GM21528 (cell line): ENCODE data around the gene ICAM3.
"Not testable (repeated sequence)": the region's sequence is repeated elsewhere in the genome, so short reads cannot be mapped to it uniquely, and the experiment has no call there.

Source experiments
- ATAC-seq: cut with Tn5 transposase; IDR thresholded peaks from one replicate; pipeline ENCODE4 v1.9.1; 2021; ENCODE audit warnings: mild to moderate bottlenecking, moderate library complexity; ENCODE audit not compliant: unreplicated experiment, low FRiP score

Gene ICAM3, protein sequence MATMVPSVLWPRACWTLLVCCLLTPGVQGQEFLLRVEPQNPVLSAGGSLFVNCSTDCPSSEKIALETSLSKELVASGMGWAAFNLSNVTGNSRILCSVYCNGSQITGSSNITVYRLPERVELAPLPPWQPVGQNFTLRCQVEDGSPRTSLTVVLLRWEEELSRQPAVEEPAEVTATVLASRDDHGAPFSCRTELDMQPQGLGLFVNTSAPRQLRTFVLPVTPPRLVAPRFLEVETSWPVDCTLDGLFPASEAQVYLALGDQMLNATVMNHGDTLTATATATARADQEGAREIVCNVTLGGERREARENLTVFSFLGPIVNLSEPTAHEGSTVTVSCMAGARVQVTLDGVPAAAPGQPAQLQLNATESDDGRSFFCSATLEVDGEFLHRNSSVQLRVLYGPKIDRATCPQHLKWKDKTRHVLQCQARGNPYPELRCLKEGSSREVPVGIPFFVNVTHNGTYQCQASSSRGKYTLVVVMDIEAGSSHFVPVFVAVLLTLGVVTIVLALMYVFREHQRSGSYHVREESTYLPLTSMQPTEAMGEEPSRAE

DNA sequence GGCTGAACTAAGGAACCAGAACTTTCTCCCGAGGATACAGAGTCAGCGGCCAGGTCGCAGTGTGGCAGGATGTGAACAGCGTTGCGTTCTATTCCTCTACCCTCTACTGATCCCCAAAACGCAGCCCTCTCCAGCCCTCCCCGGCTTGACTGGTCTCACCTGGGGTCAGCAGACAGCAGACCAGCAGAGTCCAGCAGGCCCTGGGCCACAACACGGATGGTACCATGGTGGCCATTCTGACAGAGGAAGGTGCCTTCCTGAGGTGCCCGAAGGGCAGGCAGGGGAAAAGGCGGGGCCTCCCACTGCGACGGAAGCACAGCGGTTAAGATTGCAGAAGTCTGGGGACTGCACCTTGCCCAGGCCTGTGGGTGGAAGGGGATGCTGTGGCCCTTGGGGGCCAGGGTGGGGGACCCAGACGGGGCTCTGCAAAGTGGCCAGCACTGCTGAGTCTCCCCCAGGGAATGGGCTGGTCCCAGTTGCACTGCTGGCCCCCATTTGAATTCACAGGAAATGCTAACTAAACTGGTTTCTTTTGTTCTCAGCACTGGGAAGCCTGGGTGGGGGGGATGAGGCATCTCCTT is at the start of gene ICAM3:
Gene ICAM3 (minus strand): TSS at position 245 of the 581 bp plus-strand sequence. CDS start 10 bp downstream, at position 235.
- no peak for ATAC-seq

DNA sequence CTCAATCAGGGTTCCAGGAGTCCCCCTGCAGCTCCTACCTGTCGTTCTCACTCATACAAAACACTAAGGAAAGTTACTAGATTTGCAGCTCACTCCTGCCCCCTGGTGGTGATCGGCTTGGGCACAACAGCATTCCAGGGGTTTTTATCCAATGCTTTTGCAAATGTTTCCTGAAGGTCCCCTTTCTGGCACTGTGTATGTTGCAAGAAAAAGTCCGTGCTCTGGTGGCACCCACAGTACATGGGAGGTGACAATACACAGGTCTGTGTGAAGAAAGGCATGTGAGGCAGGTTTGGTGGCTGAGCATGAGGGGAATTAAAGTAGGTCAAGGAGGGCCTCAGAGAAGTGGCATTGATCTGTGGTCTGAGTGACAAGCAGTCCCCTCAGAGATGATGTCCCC is 49.5 kb upstream of the ICAM3 start:
- no peak for ATAC-seq

DNA sequence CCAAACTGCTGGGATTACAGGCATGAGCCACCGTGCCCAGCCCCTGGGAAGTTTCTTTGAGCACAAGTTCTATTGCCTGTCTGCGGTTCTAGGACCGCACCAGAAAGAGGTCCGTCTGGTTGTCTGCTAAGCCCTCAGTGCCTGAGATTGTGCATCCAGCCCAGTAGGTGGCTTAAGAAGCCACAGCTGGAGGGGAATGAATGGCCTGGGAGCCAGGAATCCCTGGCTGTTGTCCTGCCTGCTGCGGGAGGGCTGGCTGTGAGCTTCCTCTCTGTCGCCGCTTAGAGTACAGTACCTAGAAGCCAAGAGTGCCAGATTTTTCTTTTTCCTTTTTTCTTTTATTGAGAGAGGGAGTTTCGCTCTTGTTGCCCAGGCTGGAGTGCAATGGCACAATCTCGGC is 45.2 kb upstream of the ICAM3 start:
- no peak for ATAC-seq

DNA sequence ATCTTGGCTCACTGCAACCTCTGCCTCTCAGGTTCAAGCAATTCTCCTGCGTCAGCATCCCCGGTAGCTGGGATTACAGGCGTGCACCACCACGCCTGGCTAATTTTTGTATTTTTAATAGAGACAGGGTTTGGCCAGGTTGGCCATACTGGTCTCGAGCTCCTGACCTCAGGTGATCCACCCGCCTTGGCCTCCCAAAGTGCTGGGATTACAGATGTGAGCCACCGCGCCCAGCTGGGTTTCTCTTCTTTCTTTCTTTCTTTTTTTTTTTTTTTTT is 43.7 kb upstream of the ICAM3 start:
- not testable (repeated sequence) for ATAC-seq

DNA sequence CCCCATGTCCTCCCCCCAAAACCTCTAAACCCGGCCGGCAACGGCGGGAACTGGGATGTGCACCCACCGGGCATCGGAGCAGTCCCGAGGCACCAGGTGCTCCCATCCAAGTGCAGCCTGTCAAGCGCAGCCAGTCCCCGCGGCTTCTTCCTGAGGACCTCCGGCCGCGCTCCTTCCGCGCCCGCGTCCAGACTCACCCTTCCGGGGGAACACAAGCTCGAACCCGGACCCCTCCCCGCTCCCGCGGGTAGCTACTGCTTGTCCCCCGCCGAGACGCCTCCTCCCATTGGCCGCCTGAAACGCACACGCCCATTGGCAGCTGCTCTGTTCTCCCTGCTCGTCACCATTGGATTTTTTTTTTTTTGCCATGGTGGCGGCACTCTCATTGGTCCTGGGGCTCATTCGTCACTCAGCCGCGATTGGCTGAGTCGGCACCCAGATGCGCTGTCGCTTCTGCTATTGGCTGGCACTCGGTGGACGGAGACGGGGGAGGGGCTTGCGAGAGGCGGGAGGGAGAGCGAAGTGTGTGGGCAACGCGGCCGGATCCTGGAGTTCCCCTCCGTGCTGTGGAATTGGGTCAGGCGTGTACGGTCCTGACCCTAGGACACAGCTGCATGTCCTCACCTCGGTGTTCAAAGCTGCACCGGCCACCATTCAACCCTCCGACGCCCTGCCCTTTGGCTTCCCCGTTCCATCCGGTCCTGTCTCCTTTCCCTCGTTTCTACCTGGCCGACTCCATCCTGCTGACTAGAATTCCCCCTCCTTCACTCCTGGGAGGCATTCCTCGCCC is 41.1 kb upstream of the ICAM3 start, which contains the start of gene TYK2:
Gene TYK2 (minus strand): TSS at position 260 of the 790 bp plus-strand sequence. CDS start 2,166 bp downstream, outside the sequence.
- peak; percentile 89 for ATAC-seq

DNA sequence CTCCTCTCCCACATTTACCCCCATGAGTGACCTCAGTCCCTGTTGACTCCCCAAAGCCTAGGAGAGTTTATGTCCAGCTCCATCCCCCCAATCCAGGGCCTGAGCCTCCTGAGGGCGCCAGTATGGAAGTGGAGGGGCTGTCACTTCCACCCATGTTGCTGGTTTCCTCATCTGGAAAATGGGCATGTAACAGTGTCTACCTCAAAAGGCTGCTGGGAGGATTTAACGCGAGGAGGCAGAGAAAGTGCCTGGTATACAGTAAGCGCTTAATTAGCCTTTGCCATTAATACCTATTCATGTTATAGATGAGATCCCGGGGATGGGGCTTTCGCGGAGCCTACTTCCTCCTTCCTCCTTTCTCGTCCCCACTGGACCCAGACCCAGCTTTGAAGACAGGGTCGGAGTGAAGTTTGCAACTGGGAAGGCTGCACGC is 40.5 kb upstream of the ICAM3 start:
- ATAC-seq: no peak

DNA sequence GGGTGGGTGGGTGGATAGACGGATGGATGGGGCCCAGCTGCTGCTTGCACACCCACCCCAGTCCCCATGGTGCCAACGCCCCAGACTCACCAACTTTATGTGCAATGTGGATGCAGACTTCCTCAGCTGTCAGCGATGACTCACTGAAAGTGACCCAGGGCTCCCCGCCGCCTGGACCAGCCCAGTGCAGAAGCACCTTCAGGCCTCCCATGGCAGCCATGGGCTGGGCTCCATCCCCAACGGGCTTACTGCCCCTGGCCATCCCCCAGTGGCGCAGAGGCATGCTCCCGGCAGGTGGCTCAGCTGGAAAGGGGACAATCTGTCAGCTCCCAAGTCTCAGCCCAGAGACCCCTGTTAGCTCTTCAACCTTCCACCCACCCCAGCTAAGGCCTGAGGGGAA is 38.7 kb upstream of the ICAM3 start:
- no peak for ATAC-seq

DNA sequence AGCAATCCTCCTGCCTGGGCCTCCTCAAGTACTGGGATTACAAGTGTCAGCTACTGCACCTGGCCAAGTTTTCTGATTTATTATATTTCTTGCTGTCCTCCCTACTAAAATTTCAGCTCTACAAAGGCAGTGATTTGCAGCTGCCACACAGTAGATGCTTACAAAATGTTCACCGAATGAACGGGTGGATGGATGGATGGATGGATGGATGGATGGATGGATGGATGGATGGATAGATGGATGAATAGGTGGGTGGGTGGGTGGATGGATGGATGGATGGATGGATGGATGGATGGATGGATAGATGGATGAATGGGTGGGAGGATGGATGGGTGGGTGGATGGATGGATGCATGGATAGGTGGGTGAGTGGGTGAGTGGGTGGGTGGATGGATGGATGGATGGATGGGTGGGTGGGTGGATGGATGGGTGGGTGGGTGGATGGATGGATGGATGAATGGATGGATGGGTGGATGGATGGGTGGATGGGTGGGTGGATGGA is 37.8 kb upstream of the ICAM3 start:
- ATAC-seq: not testable (repeated sequence)

DNA sequence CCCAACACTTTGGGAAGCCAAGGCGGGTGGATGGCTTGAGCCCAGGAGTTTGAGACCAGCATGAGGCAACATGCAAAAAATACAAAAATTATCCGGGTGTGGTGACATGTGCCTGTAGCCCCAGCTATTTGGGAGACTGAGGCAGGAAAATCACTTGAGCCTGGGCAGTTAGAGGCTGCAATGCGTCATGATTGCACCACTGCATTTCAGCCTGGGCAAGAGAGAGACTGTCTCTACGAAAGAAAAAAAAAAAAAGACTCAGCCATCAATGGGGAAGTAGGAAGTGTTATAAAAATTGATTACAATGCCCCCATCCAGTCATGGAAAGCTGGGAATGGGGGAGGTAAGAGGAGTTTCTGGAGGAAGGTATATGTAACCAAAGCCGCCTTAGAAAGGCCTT is 35.5 kb upstream of the ICAM3 start:
- no peak for ATAC-seq

DNA sequence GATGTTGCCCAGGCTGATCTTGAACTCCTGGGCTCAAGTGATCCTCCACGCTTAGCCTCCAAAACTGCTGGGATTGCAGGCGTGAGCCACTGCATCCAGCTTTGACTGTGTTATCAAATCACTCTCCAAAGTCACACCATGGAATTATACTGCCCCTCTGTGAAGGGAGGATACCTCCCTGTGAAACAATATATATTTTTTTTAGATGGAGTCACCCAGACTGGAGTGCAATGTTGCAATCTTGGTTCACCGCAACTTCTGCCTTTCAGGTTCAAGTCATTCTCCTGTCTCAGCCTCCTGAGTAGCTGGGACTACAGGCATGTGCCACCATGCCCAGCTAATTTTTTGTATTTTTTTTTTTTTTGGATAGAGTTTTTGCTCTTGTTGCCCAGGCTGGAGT is 33.3 kb upstream of the ICAM3 start:
- no peak for ATAC-seq

DNA sequence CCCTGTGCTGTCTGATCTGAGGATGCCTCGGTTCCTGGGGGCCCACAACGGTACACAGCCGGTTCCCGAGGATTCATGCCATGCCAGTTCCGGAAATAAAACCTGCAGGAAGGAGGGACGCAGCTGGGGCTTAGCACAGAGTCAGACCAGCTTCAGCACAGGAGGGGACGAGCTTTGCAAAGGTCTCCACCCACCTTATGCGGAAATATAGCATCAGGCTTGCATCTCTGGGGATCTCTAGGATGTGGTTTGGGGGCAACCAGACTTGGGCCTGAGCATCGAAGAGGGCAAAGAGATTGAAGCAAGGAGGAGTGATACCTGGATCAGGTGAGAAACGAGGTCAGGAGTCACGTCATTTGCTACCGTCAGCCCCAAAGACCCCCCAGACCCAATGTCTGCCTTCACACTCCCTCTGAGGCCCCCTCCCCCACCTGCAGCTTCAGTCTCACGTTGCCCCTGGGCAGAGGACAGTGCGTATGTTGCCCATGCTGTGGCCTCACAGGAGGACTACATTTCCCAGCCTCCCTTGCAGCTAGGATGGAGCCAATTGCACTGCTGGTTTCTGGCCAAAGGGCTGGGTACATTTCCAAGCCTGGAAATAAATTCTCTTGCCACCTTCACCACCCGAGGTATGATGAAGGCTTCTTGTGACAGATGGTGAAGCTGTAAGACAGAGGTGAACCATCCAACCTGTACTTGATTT is 28.8 kb upstream of the ICAM3 start:
- no peak for ATAC-seq

DNA sequence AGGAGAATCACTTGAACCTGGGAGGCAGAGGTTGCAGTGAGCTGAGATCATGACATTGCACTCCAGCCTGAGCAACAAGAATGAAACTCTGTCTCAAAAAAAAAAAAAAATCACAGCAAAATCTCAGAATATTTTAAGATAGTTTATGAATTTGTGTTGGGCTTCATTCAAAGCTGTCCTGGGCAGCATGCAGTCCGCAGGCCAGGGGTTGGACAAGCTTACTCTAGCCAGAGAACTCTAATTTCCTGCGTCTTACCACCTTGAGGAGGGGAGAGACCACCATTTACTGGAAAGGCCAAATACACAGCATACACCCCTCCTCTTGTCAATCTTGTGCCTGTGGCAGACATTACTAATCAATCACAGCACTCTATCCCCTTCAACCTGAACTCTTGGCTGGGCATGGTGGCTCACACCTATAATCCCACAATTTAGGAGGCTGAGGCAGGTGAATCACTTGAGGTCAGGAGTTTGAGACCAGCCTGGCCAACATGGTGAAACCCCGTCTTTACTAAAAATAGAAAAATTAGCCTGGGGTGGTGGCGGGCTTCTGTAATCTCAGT is 27.6 kb upstream of the ICAM3 start:
- ATAC-seq: not testable (repeated sequence)

DNA sequence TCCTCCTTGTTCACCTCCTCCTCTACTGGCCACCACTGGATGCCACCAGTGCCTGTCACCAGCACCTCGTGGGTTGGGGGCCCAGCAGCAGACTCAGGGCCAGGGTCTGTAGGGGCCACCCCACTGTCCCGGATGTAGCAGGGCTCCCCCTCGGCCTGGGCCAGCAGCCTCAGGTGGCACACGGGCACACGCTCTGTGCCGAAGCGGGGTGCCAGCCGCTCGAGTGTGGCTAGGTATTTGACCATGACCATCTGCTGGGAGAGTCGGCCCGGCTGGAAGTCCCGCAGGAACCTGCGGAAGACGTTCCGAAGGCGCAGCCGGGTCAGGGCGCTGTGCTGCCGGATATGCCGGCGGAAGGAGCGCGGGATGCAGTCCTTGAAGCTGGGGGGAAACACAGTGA is 26.1 kb upstream of the ICAM3 start:
- ATAC-seq: no peak

DNA sequence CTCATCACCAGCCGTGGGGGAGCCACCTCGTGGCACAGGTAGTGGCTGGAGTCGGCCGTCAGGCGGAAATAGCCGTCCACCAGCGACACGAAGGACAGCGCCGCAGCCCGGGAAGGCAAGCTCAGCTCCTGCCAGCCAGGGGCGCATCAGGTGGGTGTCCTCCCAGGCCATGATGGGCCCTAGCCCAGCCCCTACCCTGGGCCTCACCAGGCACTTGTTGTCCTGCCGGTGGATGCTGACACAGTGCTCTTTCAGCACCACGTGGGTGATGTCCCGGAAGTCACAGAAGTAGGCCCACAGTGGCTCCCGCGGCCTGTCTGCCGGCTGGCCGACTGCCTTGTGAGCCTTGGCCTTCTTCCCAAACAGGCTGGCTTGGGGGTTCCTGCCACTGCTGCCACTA is 25.2 kb upstream of the ICAM3 start:
- no peak for ATAC-seq

DNA sequence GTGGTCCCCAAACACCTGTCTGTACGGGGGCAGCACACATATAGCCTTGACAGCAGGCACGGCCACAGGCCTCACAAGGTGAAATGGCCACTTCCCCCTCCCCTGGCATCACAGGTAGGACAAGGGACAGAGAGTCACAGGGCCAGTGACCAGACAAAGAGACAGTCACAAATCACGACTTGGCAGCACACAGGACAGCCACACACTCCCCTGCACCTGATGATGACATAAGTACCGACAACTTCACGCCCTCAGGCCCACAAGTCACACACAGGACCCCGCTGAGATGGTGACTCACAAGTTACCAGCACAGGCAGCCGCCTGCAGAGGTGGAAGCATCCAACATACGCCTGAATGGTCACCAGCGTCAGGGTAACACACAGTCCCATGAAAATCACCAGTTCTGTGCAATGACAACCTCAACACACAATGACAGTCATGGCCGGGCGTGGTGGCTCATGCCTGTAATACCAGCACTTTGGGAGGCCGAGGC is 24.4 kb upstream of the ICAM3 start:
- no peak for ATAC-seq

DNA sequence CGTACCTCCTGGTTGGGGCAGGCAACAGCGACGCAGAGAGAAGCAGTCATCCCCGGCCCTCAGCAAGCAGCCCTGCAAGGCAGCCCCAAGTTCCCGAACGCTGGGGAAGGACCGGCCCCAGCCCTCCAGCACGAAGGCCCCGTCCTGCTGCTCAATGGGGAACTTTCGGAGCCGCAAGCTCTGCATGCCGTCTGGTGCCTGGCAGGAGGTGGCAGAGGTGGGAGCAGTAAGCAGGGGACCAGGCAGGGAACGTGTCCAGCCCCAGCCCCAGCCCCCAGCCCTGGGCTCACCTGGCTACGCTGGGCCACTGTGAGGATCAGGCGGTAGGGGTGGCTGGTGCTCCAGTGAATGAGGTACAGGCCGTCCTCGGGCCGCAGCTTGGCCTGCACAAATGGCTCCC is 22.8 kb upstream of the ICAM3 start:
- no peak for ATAC-seq

DNA sequence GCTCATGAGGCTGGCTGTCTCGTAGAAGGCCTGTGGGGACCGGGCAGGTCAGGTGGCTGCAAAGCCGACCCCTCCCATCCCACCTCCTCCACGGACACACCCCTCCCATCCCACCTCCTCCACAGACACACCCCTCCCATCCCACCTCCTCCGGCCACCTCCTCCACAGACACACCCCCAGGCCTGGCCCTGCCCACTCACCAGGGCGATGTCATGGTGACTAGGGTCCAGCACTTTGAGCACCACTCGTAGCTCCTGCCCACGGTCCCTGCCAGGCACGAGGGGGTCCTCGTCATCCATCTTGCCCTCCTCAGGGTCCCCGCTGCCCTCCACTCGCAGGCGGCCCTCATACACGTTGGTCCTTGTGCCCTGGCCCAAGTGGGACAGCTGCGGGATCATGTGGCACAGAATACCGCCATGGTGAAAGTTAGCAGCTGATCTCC is 22.2 kb upstream of the ICAM3 start:
- ATAC-seq: no peak

DNA sequence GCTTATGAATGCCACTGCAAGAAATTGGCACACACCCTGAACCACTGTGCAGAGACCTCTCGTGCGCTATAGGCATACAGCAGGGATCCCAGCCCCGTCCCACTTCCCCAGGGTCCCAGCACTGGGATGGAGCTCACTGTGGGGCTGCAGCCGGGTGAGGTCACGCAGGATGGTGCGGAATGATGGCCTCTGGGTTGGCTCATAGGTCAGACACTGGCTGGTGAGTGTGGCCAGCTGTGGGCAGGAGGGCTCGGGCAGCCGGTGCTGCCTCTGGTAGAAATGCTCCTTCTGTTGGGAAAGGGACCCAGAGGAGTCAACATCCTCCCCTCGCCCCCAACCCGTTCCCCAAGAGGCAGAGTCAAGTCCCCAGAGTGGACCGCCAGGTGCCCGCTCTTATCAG is 17.0 kb upstream of the ICAM3 start:
- ATAC-seq: no peak

DNA sequence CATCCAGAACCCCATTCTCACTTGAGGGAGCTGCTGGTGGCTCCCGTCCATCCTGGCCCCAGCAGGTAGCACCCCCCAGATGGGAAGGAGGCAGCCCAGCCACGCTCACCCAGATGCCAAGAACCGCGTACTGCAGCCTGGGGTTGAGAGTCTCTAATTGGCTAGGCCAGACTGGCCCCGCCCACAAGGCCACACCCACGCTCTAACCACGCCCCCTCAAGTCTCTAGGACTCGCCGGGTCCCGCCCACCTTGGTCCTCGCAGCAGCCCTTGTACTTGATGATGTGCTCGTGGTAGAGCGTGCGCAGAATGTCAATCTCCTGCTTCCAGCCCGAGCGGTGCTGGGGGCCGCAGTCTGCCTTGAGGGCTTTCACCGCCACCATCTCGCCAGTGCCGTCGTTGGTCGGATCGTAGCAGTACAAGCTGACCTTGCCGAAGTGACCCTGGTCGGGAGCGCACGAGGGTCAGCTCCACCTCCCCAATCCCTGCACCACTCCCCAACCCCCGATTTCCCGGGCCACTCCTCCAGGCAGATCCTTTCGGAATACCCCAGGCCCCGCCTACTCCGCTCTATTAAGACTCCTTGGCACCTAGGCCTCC is 14.5 kb upstream of the ICAM3 start:
- ATAC-seq: no peak
